Panc1 (cell line): Measurements from ENCODE around the gene SLC19A3. TPM values are rescaled to one million over a fixed set of nuclear protein-coding genes. Genes with fewer than 3 reads are reported as not detected.
"Not testable (repeated sequence)": the region's sequence is repeated elsewhere in the genome, so short reads cannot be mapped to it uniquely, and the experiment has no call there.

Experiments used
- ATAC-seq: fragments of 200-7000 bp; cut with Tn5 transposase; 2 replicates; pipeline ENCODE4 v1.9.1; 2020; ENCODE audit warnings: mild to moderate bottlenecking, moderate library complexity
- BruUV-seq: library from RNA; stranded (reverse); fragments of 400-500 nt; replicated peaks from 2 replicates; lab custom pipeline; 2021; lab: Mats Ljungman, UMichigan
- CTCF ChIA-PET: fragments of 300-600 bp; sonication (Branson Sonifier 250); formaldehyde crosslinking; loops from one replicate; lab custom pipeline; 2022; ENCODE audit warnings: antibody characterized with exemption; lab: Charles Lee
- POLR2A ChIA-PET: fragments of 300-600 bp; sonication (Branson Sonifier 250); formaldehyde crosslinking; loops from one replicate; lab custom pipeline; 2022; ENCODE audit warnings: antibody characterized with exemption; lab: Charles Lee
- DNase-seq: peaks from one replicate; pipeline ENCODE4 v3.0.0-alpha.2; 2010; ENCODE audit warnings: low read depth, low spot score
- H3K27ac ChIP-seq: 2 replicates; pipeline ENCODE4 v1.5.1; 2011; ENCODE audit warnings: mild to moderate bottlenecking, low read length, inconsistent platforms
- H3K27me3 ChIP-seq: fragments of 200-500 bp; sonication (Bioruptor generic); 2 replicates; pipeline ENCODE4 v1.6.0; 2014; ENCODE audit warnings: low read length, inconsistent platforms; ENCODE audit not compliant: control insufficient read depth, insufficient read depth
- H3K36me3 ChIP-seq: fragments of 200-500 bp; sonication (Bioruptor generic); 2 replicates; pipeline ENCODE4 v1.5.1; 2014; ENCODE audit warnings: inconsistent platforms, mild to moderate bottlenecking, low read length, moderate library complexity; ENCODE audit not compliant: control insufficient read depth, insufficient read depth
- H3K4me1 ChIP-seq: 2 replicates; pipeline ENCODE4 v1.5.1; 2011; ENCODE audit warnings: inconsistent platforms, mild to moderate bottlenecking, low read length, moderate library complexity; ENCODE audit not compliant: control insufficient read depth, insufficient read depth
- H3K4me3 ChIP-seq, 2 experiments: 2 replicates each; pipeline ENCODE4 v1.5.1; 2011 to 2012; ENCODE audit warnings: low read depth in 2 of 2, low read length in 2 of 2, mild to moderate bottlenecking in 2 of 2, inconsistent platforms in 1 of 2, moderate library complexity in 1 of 2
- H3K9me3 ChIP-seq: fragments of 200-500 bp; sonication (Bioruptor generic); 2 replicates; pipeline ENCODE4 v1.5.1; 2014; ENCODE audit warnings: low read depth, mild to moderate bottlenecking, inconsistent platforms, low read length, moderate library complexity; ENCODE audit not compliant: control insufficient read depth, insufficient read depth
- CTCF ChIP-seq: fragments of 450-650 bp; IDR thresholded peaks from 2 replicates; pipeline ENCODE4 v1.5.1; 2017; ENCODE audit warnings: mild to moderate bottlenecking
- POLR2AphosphoS5 ChIP-seq: IDR thresholded peaks from 2 replicates; pipeline ENCODE4 v1.6.1; 2012; ENCODE audit warnings: mild to moderate bottlenecking, low read depth, low read length, moderate library complexity
- SIN3A ChIP-seq: IDR thresholded peaks from 2 replicates; pipeline ENCODE4 v1.6.1; 2012; ENCODE audit warnings: low read depth, mild to moderate bottlenecking, low read length, moderate library complexity, borderline replicate concordance; ENCODE audit not compliant: insufficient read depth
- TCF7L2 ChIP-seq: IDR thresholded peaks from 2 replicates; pipeline ENCODE4 v1.6.1; 2011; ENCODE audit warnings: mild to moderate bottlenecking, low read depth, low read length, inconsistent platforms
- in situ Hi-C: cut with HindIII; loops from 2 replicates; pipeline ENCODE4 v1.10.0; 2016; ENCODE audit warnings: low sequenced_read_pairs, low pct_unique_long_range_greater_than_20kb
- intact Hi-C: fragments of 100-400 bp; cut with micrococcal nuclease; formaldehyde crosslinking; loops from one replicate; pipeline ENCODE4 v1.10.0; 2022; ENCODE audit not compliant: unreplicated experiment
- total RNA-seq: library from RNA; stranded (reverse); gene quantifications from one replicate; pipeline ENCODE4 v1.2.1, GENCODE V29; 2021; ENCODE audit not compliant: unreplicated experiment
- TF ChIP-seq, protein P1 (sequence below), 2 experiments: IDR thresholded peaks; 2 replicates each; pipeline ENCODE4 v1.6.1; 2011 to 2012; ENCODE audit warnings: low read depth in 2 of 2, control low read depth in 1 of 2, low read length in 1 of 2, mild to moderate bottlenecking in 1 of 2, moderate library complexity in 1 of 2; ENCODE audit not compliant: insufficient read depth in 1 of 2

The SLC19A3 gene
- total RNA-seq, 1 experiment from 2014 or later, result 0.28 TPM

GRCh38 chr2:227677928-227678327 lies 39.9 kb downstream of the SLC19A3 start:
- ChIA-PET CTCF (no interaction called here), POLR2A (no interaction called here)
- Histone ChIP-seq H3K4me3 (no peak overlapping the region), H3K36me3 (no peaks in the 10 kb centered on the region), H3K27ac (no peak overlapping the region), H3K27me3 (no peaks in the 10 kb centered on the region), H3K9me3 (no peaks in the 10 kb centered on the region), H3K4me1 (no peaks in the 10 kb centered on the region)
- no peak for ATAC-seq
- in situ Hi-C loops, result no loop called here
- DNase-seq, result no peak
- intact Hi-C loops, result no loop called here
- TF ChIP-seq POLR2AphosphoS5 (no peak), CTCF (no peak), SIN3A (no peak), TCF7L2 (no peak)
- TF ChIP-seq, protein P1, sequence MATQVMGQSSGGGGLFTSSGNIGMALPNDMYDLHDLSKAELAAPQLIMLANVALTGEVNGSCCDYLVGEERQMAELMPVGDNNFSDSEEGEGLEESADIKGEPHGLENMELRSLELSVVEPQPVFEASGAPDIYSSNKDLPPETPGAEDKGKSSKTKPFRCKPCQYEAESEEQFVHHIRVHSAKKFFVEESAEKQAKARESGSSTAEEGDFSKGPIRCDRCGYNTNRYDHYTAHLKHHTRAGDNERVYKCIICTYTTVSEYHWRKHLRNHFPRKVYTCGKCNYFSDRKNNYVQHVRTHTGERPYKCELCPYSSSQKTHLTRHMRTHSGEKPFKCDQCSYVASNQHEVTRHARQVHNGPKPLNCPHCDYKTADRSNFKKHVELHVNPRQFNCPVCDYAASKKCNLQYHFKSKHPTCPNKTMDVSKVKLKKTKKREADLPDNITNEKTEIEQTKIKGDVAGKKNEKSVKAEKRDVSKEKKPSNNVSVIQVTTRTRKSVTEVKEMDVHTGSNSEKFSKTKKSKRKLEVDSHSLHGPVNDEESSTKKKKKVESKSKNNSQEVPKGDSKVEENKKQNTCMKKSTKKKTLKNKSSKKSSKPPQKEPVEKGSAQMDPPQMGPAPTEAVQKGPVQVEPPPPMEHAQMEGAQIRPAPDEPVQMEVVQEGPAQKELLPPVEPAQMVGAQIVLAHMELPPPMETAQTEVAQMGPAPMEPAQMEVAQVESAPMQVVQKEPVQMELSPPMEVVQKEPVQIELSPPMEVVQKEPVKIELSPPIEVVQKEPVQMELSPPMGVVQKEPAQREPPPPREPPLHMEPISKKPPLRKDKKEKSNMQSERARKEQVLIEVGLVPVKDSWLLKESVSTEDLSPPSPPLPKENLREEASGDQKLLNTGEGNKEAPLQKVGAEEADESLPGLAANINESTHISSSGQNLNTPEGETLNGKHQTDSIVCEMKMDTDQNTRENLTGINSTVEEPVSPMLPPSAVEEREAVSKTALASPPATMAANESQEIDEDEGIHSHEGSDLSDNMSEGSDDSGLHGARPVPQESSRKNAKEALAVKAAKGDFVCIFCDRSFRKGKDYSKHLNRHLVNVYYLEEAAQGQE (IDR thresholded peaks at IDR 0.05; ENCODE audit: insufficient read depth in 1 of 2, low read depth in 2 of 2, low read length in 1 of 2), result no peak
- no TSS peak for BruUV-seq

- no peak overlapping the region for H3K4me3 ChIP-seq
- no peak overlapping the region for H3K27ac ChIP-seq
- H3K9me3 ChIP-seq, result no peaks in the 10 kb centered on the region
- no peaks in the 10 kb centered on the region for H3K36me3 ChIP-seq
- H3K27me3 ChIP-seq, result no peaks in the 10 kb centered on the region
- intact Hi-C loops (no loop called here), in situ Hi-C loops (no loop called here)
- ATAC-seq, result no peak
- TF ChIP-seq SIN3A, result no peak
- TF ChIP-seq, protein P1 (IDR thresholded peaks at IDR 0.05; ENCODE audit: insufficient read depth in 1 of 2, low read depth in 2 of 2, low read length in 1 of 2), result no peak
- no peak for TF ChIP-seq CTCF
- TF ChIP-seq TCF7L2, result no peak
- no peak for TF ChIP-seq POLR2AphosphoS5
- no peak for DNase-seq
- H3K4me1 ChIP-seq, result no peaks in the 10 kb centered on the region
- ChIA-PET POLR2A (no interaction called here), CTCF (no interaction called here)
- no TSS peak for BruUV-seq
These were observed 43.3 kb downstream of the SLC19A3 start for GRCh38 chr2:227674485-227674884.

DNA sequence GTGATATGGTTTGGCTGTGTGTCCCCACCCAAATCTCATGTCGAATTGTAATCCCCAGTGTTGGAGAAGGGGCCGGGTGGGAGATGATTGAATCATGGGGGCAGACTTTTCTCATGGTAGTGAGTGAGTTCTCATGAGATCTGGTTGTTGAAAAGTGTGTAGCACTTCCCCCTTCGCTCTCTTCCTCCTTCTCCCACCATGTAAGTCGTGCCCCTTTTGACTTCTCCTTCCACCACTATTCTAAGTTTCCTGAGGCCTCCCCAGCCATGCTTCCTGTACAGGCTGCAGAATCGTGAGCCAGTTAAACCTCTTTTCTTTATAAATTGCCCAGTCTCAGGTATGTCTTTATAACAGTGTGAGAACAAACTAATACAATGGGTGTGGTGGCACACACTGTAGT lies 44.2 kb downstream of the SLC19A3 start:
- H3K4me1 ChIP-seq, DNase-seq, H3K4me3 ChIP-seq, intact Hi-C loops, H3K27me3 ChIP-seq, BruUV-seq, H3K36me3 ChIP-seq, H3K27ac ChIP-seq, in situ Hi-C loops, ATAC-seq, POLR2A ChIA-PET, H3K9me3 ChIP-seq, CTCF ChIA-PET: not testable (repeated sequence)
